Retina (tissue), 1 donor: ENCODE data around the gene S100Z.
A peak's percentile ranks its signal among the peaks of the same experiment; 100 is the strongest.
"Not testable (repeated sequence)": the region's sequence is repeated elsewhere in the genome, so short reads cannot be mapped to it uniquely, and the experiment has no call there.

Source experiments
- DNase-seq: peaks from one replicate; pipeline ENCODE4 v3.0.0-alpha.2; 2016

Gene S100Z

GRCh38 chr5:76888733-76889300 lies 39.0 kb downstream of the S100Z start:
- DNase-seq, result no peak

GRCh38 chr5:76893294-76893693 lies 43.5 kb downstream of the S100Z start:
- DNase-seq, result no peak

DNA sequence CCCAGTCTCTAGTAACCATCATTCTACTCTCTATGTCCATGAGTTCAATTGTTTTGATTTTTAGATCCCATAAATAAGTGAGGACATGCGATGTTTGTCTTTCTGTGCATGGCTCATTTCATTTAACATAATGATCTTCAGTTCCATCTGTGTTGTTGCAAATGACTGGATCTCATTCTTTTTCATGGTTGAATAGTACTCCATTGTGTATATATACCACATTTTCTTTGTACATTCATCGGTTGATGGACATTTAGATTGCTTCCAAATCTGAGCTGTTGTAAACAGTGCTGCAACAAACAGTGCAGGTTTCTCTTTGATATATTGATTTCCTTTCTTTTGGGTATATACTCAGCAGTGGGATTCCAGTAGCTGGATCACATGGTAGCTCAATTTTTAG lies 46.4 kb downstream of the S100Z start:
- no peak for DNase-seq

GRCh38 chr5:76901522-76901921 lies 51.7 kb downstream of the S100Z start:
- DNase-seq, result no peak

DNA sequence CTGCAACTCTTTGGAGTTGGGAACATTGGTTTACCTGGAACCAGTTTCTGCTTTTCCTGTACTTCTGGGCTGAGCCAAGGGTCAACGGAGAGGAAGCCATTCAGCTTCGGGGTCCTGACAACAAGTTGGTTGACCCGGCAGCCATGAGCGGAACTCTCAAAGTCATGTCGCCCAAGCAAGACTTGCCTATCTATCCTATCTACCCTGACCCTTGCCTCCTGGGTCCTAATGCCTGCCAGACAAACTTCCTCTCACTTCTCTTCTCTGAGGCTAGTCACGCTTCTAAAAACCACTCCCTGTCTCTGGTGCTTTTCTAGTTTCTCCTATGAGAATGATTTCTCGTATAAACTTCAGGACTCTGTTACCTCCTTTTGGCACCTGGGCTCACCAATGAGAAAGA lies 58.4 kb downstream of the S100Z start:
- DNase-seq, result no peak

GRCh38 chr5:76910344-76910933 lies 60.6 kb downstream of the S100Z start:
- not testable (repeated sequence) for DNase-seq

- not testable (repeated sequence) for DNase-seq
Measured at GRCh38 chr5:76914671-76915070, 64.9 kb downstream of the S100Z start.

GRCh38 chr5:76918539-76918938 lies 68.7 kb downstream of the S100Z start:
- DNase-seq, result no peak

DNA sequence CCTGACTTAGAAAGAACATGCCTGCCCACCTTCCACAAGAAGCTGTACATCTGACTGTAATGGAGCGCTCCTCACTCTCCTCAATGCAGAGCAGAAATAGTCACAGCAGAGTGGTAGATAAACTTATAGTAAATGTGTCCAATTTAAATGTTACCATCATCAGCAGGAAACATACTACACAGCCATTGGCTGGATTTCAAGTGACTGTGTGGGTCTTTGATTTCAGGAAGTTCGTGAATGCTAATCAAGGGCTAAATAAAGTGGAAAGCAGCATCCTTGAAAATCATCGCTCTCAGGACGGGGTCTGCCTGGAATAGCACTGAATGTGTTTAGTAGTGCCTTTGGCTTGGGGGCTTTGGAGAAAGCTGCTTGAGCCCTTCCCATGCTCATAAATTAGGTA lies 70.7 kb downstream of the S100Z start:
- DNase-seq, result no peak

- no peak for DNase-seq
Measured at GRCh38 chr5:76926329-76927105, 76.7 kb downstream of the S100Z start.

DNA sequence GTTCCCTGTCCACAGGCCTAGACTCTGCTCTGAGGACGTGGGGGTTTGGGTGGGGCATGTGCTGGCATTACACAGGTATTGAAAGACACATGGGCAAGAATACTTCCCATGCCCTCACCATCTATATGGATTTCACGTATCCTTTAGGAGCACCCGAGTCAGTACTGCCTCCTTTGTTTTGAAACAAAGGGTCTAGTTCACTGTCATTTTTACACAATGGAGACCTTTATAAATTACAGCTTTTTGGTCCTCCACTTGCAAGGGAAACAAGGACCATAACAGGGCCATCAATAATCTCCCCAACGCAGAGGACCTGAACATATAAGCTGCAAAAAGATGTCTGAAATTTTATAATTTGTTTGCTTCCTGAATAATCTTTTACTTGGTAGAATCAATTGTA lies 78.1 kb downstream of the S100Z start:
- DNase-seq, result no peak

- no peak for DNase-seq
Measured at GRCh38 chr5:76930083-76930482, 80.3 kb downstream of the S100Z start.

DNA sequence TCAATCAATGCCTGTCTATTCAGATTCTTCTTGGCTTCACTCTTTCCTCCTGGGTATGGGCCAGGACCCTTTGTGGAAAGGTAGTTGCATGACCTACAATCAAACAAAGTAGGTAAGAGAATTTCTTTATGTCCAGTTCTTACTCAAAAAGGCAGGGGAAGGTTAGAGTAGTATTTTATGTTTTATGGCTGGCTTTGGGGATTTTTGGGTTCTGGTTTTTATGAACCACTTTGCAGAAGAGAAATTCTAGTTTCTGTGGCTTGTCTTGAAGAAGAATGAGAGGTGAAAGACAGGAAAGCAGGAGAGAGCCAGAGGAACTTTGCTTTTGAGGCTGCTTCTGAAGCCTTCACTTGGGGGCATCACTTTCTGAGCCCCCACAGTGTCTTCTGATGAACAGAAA lies 88.4 kb downstream of the S100Z start:
- DNase-seq, result no peak

DNA sequence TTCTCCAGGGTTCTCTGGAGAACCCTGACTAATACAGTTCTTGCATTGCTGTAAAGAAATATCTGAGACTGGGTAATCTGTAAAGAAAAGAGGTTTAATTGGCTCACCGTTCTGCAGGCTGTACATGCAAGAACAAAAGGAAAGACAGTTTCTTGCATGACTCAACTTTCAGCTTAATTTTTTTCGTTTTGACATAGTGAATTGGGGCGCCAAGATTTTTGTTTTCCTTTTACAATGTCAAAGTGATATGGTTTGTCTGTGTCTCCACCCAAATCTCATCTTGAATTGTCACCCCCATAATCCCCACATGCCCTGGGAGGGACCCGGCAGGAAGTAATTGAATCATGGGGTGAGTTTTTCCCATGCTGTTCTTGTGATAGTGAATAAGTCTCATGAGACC lies 91.2 kb downstream of the S100Z start:
- DNase-seq, result no peak

GRCh38 chr5:76941442-76941841 lies 91.6 kb downstream of the S100Z start:
- no peak for DNase-seq

- DNase-seq, result no peak
Measured at GRCh38 chr5:76942581-76942980, 92.8 kb downstream of the S100Z start.

DNA sequence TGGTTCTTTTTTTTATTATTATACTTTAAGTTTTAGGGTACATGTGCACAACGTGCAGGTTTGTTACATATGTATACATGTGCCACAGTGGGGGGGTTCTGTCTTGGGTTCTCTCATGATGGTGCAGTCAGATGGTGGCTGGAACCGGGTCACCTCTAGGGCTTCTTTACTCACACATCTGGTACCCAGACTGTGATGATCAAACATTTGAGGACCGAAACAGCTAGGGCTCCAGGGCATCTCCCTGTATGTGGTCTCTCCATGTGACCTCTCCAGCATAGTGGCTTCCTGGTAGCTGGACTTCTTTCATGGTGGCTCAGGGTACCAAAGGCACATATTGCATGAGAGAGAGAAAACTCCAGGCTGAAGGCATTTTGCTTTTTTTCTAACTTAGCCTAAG lies 93.2 kb downstream of the S100Z start:
- DNase-seq, result no peak

DNA sequence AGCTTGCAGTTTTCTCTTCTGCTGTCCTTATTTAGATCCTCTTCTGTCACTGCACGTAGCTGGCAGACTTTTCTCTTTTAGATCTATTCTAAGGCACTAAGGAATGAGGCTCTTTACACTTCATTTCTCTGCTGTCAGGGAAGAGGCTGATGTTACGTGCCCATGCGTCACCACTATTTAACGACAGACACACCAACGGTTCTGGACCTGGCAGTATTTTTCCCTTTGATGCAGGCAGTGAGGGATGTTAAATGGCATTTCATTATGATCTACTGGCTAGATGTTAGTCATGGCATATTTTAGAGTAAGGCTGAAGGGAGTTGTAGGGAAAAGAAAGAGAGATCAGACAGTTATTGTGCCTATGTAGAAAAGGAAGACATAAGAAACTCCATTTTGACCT lies 94.8 kb downstream of the S100Z start:
- no peak for DNase-seq

DNA sequence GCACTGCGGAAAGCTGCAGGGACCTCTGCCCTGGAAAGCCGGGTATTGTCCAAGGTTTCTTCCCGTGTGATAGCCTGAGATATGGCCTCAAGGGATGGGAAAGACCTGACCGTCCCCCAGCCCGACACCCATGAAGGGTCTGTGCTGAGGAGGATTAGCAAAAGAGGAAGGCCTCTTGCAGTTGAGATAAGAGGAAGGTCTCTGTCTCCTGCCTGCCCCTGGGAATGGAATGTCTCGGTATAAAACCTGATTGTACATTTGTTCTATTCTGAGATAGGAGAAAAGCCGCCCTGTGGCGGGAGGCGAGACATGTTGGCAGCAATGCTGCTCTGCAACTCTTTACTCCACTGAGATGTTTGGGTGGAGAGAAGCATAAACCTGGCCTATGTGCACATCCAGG lies 95.4 kb downstream of the S100Z start:
- DNase-seq, result not testable (repeated sequence)

DNA sequence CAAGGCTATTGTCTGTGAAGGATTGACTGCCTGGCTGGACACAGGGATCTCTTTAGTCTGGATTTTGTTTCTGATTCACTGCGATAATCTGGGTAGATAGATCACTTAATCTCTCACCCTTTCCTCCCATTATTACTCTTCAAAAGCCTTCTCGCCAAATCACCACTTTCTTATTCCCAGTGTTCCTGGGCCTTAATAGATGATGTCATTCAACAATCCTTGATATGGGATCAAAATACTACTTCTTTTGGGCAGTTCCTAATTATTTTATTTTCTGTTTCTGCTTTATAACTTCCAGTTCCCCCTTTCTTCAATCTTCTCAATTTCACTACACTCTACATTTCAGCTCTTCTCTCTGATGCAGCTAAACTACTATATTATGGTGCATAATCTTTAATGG lies 96.3 kb downstream of the S100Z start:
- DNase-seq, result no peak

DNA sequence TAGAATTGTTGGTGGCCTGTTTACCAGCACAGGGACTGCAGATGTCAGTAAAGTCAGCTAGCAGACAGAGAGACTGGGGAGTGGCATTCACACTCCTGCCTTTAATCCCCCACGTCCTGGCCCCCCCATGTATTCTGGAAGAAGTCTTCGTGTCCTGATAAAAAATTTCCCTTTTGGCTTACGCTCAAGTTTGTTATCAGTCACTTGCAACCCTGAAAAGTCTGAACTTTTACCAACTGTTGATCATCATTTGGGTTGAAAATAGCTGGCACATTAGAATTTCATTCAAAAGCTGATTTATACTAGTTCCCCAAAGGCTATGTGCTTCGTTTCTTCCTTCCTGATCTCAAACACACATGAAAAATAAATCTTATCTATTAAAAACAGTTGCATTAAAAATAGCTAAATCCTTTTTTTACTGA lies 97.3 kb downstream of the S100Z start:
- DNase-seq, result no peak

DNA sequence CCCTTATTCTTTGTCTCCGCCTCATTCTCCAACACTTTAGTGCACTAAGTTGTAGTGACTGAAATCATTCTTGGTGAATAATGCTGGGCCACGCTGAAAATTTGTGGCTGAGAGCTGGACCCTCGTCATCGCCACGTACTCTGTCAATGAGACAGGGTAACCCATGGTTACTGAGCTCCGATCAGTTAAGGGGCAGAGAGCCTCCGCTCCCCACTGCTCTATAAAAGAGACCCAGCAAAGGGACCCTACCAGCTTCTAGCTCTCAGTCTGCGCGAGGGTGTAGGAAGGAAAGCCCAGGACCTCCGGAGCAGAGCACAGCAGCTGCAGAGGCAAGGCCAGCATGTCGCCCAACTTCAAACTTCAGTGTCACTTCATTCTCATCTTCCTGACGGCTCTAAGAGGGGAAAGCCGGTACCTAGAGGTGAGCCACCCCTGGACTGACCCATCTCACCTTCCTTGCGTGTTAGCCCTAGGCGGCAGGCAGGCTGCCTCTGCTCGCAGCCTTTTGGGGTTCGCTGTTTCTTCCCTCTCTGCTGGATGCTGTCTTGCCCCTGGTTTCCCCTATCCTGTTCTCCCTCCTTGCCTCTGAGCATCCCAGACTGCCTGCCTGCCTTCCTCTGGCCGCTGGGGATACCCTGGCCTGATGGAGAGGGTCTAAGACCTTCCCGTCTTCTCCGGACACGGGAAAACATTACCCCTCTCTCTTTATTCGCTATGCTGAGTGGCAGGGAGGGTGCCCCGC lies 103.2 kb downstream of the S100Z start, which contains the start of gene CRHBP:
Gene CRHBP, plus strand, starts transcription at position 251 of the 742 bp plus-strand sequence. Its CDS starts 90 bp downstream, at position 341.
- DNase-seq, result no peak

GRCh38 chr5:76953551-76954382 lies 104.0 kb downstream of the S100Z start:
- DNase-seq, result peak; percentile 81
